ENCODE results near the gene TENM4.
"Not testable (repeated sequence)": the region's sequence is repeated elsewhere in the genome, so short reads cannot be mapped to it uniquely, and the experiment has no call there.

Gene TENM4

DNA sequence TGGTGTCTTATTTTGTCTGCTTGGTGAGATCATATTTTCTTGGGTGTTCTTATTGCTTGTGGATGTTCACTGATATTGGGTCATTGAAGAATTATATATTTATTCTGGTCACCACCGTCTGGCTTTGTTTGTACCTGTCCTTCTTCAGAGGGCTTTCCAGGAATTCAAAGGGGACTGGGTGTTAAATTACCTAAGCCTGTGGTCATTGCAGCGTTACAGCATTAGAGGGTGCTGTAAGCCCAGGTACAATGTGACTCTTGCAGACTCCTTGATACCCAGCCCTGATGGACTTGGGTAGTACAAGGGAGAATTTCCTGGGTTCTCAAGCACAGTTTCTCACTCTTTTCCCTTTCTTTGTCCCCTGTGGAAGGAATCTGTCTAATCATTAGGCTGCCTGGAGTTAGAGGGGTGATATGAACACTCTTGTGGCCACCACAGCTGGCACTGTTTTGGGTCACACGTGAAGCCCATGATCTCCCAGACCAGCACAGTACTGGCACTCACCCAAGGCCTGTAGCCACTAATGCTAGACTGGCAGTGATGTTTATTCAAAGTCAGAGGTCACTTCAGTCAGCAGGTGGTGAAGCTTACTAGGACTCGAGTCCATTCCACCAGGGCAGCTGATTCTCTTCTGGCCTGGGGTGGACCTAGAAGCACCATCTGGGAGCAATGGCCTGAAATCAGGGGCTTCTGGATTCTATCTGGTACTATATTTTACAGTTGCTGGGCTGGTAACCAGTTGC lies 810.1 kb downstream of the TENM4 start:
- DNase-seq (ENCODE audit: insufficient read length, low spot score) (no peak), FAIRE-seq (no peak)
- TF ChIP-seq POLR2A (IDR thresholded peaks at IDR 0.05; ENCODE audit: low read depth, low read length) = no peak

DNA sequence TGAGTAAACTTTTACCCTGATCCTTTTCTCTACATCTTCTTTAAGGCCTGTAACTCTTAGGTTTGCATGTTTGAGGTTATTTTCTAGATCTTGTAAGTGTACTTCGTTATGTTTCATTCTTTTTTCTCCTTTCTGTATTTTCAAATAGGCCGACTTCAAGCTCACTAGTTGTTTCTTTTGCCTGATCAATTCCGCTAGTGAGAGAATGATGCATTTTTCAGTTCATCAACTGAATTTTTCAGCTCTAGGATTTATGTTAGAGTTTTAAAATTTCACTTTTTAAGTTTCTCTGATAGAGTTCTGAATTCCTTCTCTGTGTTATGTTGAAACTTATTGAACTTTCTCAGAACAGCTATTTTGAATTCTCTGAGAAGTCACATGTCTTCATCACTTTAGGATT lies 810.7 kb downstream of the TENM4 start:
- no peak for TF ChIP-seq POLR2A (IDR thresholded peaks at IDR 0.05; ENCODE audit: low read depth, low read length)
- FAIRE-seq (no peak), DNase-seq (ENCODE audit: insufficient read length, low spot score) (no peak)

- DNase-seq (ENCODE audit: insufficient read length, low spot score) = no peak
- no peak for TF ChIP-seq POLR2A (IDR thresholded peaks at IDR 0.05; ENCODE audit: low read depth, low read length)
- FAIRE-seq = no peak
These were observed 818.2 kb downstream of the TENM4 start for GRCh38 chr11:78622666-78623065.

GRCh38 chr11:78620159-78620558 lies 820.7 kb downstream of the TENM4 start:
- TF ChIP-seq POLR2A (IDR thresholded peaks at IDR 0.05; ENCODE audit: low read depth, low read length) = no peak
- FAIRE-seq (no peak), DNase-seq (ENCODE audit: insufficient read length, low spot score) (no peak)

GRCh38 chr11:78615724-78616123 lies 825.1 kb downstream of the TENM4 start:
- TF ChIP-seq POLR2A (IDR thresholded peaks at IDR 0.05; ENCODE audit: low read depth, low read length) = no peak
- FAIRE-seq = no peak
- no peak for DNase-seq (ENCODE audit: insufficient read length, low spot score)

GRCh38 chr11:78613378-78613813 lies 827.4 kb downstream of the TENM4 start:
- FAIRE-seq (no peak), DNase-seq (ENCODE audit: insufficient read length, low spot score) (no peak)
- TF ChIP-seq POLR2A (IDR thresholded peaks at IDR 0.05; ENCODE audit: low read depth, low read length) = no peak

- DNase-seq (ENCODE audit: insufficient read length, low spot score) (no peak), FAIRE-seq (no peak)
- TF ChIP-seq POLR2A (IDR thresholded peaks at IDR 0.05; ENCODE audit: low read depth, low read length) = no peak
These were observed 828.0 kb downstream of the TENM4 start for GRCh38 chr11:78612721-78613377.

- FAIRE-seq; DNase-seq (ENCODE audit: insufficient read length, low spot score): not testable (repeated sequence)
These were observed 831.5 kb downstream of the TENM4 start for GRCh38 chr11:78609321-78609720.

- no peak for TF ChIP-seq POLR2A (IDR thresholded peaks at IDR 0.05; ENCODE audit: low read depth, low read length)
- DNase-seq (ENCODE audit: insufficient read length, low spot score) (no peak), FAIRE-seq (no peak)
These were observed 833.1 kb downstream of the TENM4 start for GRCh38 chr11:78607696-78608095.

- FAIRE-seq = no peak
- no peak for TF ChIP-seq POLR2A (IDR thresholded peaks at IDR 0.05; ENCODE audit: low read depth, low read length)
- DNase-seq (ENCODE audit: insufficient read length, low spot score) = no peak
These were observed 834.2 kb downstream of the TENM4 start for GRCh38 chr11:78606667-78607066.

DNA sequence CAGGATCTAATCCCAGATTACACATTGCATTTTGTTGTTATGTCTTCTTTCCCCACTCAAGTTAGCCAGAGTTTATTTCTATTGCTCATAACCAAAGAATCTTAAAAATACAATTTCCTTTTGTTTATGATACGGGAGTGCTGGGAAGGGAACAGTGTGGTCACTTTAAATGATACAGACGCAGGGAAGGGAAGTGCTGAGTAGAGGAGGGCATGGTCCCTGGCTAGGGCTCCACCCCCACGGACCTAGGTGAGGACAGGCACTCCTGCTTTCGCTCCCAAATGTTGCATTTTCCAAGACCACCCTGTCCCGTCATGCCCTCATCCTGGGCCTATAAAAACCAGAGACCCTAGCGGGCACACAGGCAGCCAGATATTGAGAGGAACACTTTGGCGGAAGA lies 835.5 kb downstream of the TENM4 start:
- DNase-seq (ENCODE audit: insufficient read length, low spot score) (no peak), FAIRE-seq (no peak)
- TF ChIP-seq POLR2A (IDR thresholded peaks at IDR 0.05; ENCODE audit: low read depth, low read length) = no peak

DNA sequence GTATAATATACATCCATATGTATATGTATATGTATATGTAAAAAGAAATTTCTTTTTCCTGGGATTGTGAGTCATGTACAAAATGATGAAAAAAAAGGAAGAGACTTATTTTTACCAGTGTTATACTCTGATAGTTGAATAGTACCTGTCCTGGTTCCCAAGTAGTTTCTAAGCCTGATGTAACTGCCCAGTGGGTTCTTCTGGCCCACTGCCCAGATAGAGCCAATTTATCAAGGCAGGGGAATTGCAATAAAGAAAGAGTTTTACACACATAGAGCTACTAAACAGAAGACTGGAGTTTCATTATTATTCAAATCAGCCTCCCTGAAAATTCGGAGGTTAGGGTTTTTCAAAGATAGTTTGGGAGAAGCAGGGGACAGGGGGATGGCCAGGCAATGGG lies 837.0 kb downstream of the TENM4 start:
- TF ChIP-seq POLR2A (IDR thresholded peaks at IDR 0.05; ENCODE audit: low read depth, low read length) = no peak
- DNase-seq (ENCODE audit: insufficient read length, low spot score) (no peak), FAIRE-seq (no peak)

Measured in H54 (cell line).